T-helper 1 cell (primary cell): ENCODE results near the gene GSTA5.
"Not testable (repeated sequence)": the region's sequence is repeated elsewhere in the genome, so short reads cannot be mapped to it uniquely, and the experiment has no call there.

Experiments used
- DNase-seq, 5 donors: peaks; one replicate each; pipeline ENCODE4 v3.0.0-alpha.2; 2012 to 2020

GSTA5 gene

GRCh38 chr6:52830869-52831268, 9.7 kb downstream of the GSTA5 start:
- DNase-seq = not testable (repeated sequence)

DNA sequence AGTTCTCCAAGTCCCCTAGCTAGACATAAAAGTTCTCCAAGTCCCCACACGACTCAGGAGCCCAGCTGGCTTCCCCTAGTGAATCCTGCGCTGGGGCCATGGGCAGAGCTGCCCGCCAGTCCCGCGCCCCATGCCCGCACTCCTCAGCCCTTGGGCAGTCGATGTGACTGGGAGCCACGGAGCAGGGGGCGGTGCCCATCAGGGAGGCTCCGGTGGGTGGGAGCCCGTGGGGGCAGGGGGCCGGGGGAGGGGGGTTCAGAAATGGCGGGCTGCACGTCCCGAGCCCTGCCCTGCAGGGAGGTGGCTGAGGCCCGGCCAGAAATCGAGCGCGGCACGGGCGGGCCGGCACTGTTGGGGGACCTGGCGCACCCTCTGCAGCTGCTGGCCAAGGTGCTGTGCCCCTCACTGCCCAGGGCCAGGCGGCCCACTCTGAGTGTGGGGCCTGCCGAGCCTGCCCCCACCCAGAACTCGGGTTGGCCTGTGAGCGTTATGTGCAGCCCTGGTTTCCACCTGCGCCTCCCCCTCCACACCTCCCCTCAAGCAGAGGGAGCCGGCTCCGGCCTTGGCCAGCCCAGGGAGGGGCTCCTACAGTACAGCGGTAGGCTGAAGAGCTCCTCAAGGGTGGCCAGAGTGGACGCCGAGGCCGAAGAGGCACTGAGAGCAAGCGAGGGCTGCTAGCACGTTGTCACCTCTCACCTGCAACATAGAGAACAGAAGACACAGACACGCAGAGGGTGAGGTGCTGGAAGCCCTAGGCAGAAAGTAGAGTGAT, 11.4 kb downstream of the GSTA5 start:
- no peak for DNase-seq

DNA sequence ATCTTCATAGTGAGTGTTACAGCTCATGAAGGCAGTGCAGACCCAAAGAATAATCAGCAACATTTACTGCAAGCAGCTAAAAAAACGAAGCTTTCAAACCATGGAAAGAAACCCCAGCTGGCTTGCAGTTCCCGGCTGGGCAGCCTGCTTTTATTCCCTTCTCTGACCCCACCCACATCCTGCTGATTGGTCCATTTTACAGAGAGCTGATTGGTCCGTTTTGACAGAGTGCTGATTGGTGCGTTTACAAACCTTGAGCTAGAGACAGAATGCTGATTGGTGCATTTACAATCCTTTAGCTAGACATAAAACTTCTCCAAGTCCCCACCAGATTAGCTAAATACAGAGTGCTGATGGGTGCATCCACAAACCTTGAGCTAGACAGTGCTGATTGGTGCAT, 12.0 kb downstream of the GSTA5 start:
- not testable (repeated sequence) for DNase-seq

DNA sequence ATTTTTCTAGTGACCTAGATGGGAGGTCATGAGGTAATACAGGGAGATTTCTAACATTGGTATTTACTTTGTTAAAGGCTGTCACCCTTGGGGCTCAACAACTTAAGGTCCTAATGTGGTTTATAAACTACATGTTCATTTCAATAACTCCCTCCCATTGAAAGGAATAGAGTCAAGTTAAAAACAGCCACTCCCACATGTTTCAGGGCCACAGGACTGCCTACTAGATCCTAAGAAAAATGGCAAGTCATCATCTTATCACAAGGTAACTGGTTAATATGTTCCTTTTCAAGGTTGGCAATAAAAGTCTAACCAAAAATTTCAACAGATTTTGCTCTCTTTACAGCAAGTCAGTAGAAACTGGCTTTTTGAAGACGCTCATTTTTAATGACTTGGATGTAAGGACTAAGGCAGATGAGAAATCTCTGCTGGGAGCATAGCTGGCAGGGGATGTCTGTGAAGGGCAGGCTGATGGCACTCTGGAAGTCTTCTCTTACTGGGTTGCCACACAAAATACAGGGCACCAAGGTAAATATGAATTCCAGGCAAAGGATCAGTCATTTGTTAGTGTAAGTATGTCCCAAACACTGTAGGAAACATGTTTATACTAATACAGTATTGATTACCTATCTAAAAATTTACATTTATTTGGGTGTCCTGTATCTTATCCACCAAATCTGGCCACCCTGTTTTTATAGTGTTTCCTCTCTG, 13.4 kb downstream of the GSTA5 start:
- DNase-seq = not testable (repeated sequence)

DNA sequence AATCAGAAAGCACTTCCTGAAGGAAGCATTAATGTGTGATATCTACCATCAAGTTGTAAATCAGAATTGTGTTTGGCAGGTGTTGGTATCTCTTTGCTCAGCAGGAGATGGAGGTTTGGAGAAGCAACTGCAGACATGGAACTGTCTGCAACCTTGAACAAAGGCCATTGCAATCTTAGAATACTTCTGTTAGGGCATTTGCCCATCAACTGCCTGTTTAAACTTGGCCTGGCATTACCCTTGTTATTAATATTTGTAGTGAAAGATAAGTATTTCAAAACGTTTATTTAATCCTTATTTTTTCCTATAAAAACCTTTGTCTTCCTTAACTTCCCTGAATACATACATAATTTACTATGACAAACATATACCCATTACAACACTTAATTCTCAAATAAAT, 14.1 kb downstream of the GSTA5 start:
- no peak for DNase-seq

DNA sequence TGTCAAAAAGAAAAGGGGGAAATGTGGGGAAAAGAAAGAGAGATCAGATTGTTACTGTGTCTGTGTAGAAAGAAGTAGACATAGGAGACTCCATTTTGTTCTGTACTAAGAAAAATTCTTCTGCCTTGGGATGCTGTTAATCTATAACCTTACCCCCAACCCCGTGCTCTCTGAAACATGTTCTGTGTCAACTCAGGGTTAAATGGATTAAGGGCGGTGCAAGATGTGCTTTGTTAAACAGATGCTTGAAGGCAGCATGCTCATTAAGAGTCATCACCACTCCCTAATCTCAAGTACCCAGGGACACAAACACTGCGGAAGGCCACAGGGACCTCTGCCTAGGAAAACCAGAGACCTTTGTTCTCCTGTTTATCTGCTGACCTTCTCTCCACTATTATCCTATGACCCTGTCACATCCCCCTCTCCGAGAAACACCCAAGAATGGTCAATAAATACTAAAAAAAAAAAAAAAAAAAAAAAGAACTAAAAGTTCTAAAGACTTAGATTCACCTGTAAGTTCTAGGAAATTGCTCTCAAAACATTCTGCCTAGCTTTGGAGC, 14.6 kb downstream of the GSTA5 start:
- not testable (repeated sequence) for DNase-seq

DNA sequence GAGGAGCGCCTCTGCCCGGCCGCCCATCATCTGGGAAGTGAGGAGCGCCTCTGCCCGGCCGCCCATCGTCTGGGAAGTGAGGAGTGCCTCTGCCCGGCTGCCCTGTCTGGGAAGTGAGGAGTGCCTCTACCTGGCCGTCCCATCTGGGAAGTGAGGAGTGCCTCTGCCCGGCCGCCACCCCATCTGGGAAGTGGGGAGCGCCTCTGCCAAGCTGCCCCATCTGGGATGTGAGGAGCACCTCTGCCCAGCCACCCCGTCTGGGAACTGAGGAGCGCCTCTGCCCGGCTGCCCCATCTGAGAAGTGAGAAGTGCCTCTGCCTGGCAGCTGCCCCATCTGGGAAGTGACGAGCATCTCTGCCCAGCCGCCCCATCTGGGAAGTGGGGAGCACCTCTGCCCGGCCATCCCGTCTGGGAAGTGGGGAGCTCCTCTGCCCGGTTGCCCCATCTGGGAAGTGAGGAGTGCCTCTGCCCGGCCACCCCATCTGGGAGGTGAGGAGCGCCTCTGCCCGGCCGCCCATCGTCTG, 15.3 kb downstream of the GSTA5 start:
- not testable (repeated sequence) for DNase-seq

DNA sequence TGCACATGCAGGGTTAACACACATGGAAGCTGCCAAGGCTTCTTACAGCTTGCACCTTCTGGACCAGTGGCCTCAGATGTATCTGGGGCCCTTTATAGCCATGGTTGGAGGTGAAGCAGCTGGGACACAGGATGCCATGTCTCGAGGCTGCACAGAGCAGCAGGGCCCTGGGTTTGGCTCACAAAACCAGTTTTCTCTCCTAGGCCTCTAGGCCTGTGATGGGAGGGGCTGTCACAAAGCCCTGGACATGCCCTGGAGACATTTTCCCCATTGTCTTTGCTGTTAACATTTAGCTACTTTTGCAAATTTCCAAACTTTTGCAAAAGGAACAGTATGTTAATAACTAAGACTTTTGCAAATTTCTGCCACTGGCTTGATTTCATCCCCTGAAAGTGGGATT, 18.8 kb downstream of the GSTA5 start:
- no peak for DNase-seq

- DNase-seq = no peak
These were observed 20.4 kb downstream of the GSTA5 start for GRCh38 chr6:52820198-52820597.

DNA sequence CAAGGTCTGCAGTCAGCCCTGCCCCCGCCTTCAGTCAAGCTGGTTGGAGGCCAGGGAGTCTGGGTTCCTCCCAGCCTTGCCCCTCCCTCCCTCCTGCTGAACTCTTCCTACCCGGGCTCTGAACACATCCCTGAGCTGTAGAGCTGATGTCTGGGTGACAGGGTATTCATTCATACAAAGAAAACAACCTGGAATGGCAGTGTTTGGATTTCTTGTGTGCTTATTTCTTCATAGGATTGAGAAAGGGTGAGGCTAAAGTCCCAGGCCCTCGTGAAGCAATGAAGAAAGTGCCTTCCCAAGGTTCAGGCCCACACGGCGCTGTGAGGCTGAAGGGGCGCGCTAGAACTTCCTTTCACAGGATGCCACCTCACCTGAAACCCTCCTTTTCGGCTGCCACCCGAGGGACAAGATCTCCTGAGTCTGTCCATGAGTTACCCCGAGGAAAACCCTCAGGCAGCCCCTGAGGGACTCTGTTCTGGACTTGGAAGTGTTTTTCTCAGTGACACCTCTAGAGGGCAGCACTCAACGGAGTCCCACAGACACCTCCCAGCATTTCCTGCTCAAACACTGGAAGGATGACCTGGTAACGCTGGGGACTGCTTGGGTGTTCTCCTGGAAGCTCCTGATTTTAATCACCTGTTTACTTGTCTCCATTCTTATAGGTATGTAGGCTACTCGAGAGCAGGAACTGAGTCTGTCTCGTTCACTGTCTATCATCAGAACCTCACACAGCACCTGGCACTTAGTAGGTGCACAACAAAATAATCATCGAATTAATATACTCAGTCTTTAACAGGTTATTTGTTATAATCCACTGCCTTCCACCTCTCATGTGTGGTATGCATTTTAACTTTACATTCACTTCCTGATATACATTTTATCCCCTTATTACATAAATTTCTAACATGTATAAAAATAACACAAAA, 25.2 kb downstream of the GSTA5 start:
- DNase-seq = peak in 2 of 5 donors; percentile 5 to 33

GRCh38 chr6:52814545-52814944, 26.1 kb downstream of the GSTA5 start:
- DNase-seq = not testable (repeated sequence)

DNA sequence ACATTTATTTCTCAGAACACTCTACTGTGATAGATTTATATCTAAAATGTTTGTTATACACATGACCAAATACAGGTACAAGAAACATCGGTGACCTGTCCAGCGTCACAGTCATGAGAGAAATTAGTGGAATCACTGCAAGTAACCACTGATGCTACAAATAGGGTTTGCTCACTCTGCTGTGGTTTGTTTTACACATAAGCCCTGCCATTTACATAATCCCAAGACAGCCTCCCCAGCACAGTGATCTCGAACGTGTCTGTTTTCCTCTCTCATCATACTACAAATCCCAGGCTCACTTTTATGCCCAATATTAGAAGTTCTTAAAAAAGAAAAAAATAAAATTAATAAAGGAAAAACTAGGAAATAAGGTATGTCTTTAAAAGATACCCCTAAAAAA, 30.8 kb downstream of the GSTA5 start:
- not testable (repeated sequence) for DNase-seq

- DNase-seq = no peak
These were observed 32.0 kb downstream of the GSTA5 start for GRCh38 chr6:52808660-52809059.

DNA sequence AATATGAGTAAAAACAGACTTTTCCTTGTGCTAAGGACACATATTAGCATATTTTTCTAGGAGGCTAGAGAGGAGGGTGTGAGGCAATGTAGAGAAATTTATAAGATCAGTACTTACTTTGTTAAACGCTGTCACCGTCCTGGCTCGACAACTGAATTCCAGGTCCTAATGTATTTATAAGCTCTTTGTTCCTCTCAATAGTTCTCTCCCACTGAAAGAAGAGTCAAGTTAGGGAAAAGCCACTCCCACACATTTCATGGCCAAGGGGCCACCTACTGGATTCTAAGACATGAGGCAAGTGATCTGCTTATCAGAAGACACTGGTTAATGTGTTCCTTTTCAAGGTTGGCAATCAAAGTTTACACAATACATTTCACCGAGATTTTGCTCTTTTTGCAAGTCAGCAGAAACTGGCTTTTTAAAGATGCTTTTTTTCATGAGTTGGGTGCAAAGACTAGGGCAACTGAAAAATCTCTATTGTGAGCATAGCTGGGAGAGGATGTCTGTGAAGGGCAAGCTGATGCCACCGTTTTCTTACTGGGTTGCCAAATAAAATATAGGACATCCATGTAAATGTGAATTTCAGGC, 36.9 kb downstream of the GSTA5 start, which contains the start of gene GSTA1:
Gene GSTA1 (minus strand): TSS at position 149 of the 588 bp plus-strand sequence. CDS start 4,549 bp downstream, outside the sequence.
- not testable (repeated sequence) for DNase-seq

GRCh38 chr6:52802806-52803205, 37.8 kb downstream of the GSTA5 start:
- no peak for DNase-seq

GRCh38 chr6:52801188-52801841, 39.3 kb downstream of the GSTA5 start:
- no peak for DNase-seq

DNA sequence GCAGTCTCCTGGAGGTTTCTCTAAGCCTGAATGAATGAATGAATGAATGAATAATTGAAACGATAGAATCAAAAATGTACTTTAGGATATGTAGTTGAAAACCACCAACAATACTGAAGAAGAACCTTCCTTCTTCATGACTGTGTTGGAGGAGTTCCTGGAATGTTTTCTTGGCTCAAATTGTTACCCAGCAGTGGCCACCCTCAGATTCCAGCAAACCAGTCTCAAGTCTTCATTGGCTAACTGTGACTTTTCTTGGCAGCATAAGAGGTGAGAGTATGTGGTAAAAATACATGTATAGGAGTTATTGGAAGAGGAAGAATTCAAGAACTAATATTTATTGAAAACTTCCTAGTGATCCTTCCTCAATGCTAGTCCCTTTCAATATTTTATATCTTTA, 41.3 kb downstream of the GSTA5 start:
- DNase-seq = not testable (repeated sequence)

DNA sequence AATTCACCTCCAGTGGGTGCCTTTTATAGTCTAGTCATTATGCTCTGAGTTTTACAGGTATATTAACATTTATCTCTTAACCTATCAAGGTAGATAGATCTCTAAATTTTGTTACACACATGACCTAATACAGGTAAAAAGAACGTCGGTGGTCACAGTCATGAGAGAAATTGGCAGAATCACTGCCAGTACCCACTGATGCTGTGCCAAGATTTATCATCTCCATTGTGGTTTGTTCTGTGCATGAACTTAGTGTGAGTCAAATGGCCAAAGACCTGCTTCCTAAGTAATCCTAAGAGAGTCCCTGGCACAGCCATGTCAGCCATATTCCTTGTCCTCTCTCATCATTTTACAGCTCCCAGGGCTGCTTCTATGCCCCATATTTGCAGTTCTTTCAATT, 46.2 kb downstream of the GSTA5 start:
- not testable (repeated sequence) for DNase-seq

GRCh38 chr6:52790861-52791260, 49.8 kb downstream of the GSTA5 start:
- no peak for DNase-seq

- DNase-seq = not testable (repeated sequence)
These were observed 51.0 kb downstream of the GSTA5 start for GRCh38 chr6:52789658-52790057.

DNA sequence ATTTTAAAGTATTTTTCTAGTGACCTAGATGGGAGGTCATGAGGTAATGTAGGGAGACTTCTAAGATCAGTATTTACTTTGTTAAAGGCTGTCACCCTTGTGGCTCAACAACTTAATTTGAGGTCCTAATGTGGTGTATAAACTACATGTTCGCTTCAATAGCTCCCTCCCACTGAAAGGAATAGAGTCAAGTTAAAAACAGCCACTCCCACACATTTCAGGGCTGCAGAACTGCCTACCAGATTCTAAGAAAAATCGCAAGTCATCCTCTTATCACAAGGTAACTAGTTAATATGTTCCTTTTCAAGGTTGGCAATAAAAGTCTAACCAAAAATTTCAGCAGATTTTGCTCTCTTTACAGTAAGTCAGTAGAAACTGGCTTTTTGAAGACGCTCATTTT, 52.1 kb downstream of the GSTA5 start:
- DNase-seq = no peak
